Measurements from ENCODE around the gene DHRS3. TPM values are rescaled to one million over a fixed set of nuclear protein-coding genes. Genes with fewer than 3 reads are reported as not detected.

The DHRS3 gene
- total and polyA plus RNA-seq, 2 donors (not counting 3 experiments of a cell fraction or from before 2014, with no cell fraction given): 54.3 to 75.2 TPM

DNA sequence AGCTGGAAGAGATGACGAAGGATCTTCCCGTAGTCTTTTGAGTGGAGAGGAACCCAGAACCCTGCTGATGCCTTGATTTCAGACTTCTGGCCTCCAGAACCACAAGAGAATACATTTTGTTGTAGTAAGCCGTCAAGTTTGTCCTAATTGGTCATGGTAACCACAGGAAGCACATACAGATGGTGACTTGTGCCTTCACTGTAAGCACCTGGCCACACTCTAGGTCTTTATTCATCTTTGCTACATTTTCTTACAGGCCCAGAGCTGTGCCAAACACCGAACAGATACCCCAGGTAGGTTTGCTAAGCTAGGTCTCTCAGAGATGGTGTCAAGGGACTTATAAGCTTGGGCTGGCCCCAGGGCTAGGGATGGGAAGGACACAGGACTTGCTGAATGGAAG, 4.8 kb downstream of the DHRS3 start:
- FAIRE-seq: no peak
- TF ChIP-seq FOS (IDR thresholded peaks at IDR 0.05; ENCODE audit: borderline replicate concordance, insufficient read depth, low read length): no peak
- TF ChIP-seq, protein P1, sequence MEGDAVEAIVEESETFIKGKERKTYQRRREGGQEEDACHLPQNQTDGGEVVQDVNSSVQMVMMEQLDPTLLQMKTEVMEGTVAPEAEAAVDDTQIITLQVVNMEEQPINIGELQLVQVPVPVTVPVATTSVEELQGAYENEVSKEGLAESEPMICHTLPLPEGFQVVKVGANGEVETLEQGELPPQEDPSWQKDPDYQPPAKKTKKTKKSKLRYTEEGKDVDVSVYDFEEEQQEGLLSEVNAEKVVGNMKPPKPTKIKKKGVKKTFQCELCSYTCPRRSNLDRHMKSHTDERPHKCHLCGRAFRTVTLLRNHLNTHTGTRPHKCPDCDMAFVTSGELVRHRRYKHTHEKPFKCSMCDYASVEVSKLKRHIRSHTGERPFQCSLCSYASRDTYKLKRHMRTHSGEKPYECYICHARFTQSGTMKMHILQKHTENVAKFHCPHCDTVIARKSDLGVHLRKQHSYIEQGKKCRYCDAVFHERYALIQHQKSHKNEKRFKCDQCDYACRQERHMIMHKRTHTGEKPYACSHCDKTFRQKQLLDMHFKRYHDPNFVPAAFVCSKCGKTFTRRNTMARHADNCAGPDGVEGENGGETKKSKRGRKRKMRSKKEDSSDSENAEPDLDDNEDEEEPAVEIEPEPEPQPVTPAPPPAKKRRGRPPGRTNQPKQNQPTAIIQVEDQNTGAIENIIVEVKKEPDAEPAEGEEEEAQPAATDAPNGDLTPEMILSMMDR (IDR thresholded peaks at IDR 0.05; ENCODE audit: extremely low read depth in 1 of 2, insufficient read depth in 1 of 2, low read depth in 1 of 2, low read length in 2 of 2): no peak
- no peak for TF ChIP-seq EZH2 (IDR thresholded peaks at IDR 0.05; ENCODE audit: borderline replicate concordance, low read depth, low read length, severe bottlenecking)
- no peak for TF ChIP-seq POLR2A (IDR thresholded peaks at IDR 0.05; ENCODE audit: low read depth, low read length)
- TF ChIP-seq MYC (IDR thresholded peaks at IDR 0.05; ENCODE audit: low read depth, low read length): no peak
- no peak for TF ChIP-seq POLR2AphosphoS5 (IDR thresholded peaks at IDR 0.05; ENCODE audit: insufficient read depth, low read depth, low read length)
- TF ChIP-seq, protein P2, sequence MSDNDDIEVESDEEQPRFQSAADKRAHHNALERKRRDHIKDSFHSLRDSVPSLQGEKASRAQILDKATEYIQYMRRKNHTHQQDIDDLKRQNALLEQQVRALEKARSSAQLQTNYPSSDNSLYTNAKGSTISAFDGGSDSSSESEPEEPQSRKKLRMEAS (IDR thresholded peaks at IDR 0.05; ENCODE audit: insufficient read depth, insufficient read length): no peak
- no peak for TF ChIP-seq JUN (IDR thresholded peaks at IDR 0.05; ENCODE audit: borderline replicate concordance, insufficient read depth, insufficient read length, low read depth)
- TF ChIP-seq GATA2 (IDR thresholded peaks at IDR 0.05; ENCODE audit: insufficient read depth, insufficient read length, low read depth, low read length): no peak
- peaks cover 5 to 7% of the 10 kb centered on the region in 2 experiments for H3K36me3 ChIP-seq (ENCODE audit: control insufficient read depth in 2 of 2, extremely low read depth in 1 of 2, insufficient read depth in 2 of 2, low read length in 2 of 2)
- BruUV-seq (replicated peaks): no TSS peak
- no peak overlapping the region for H3K4me3 ChIP-seq (replicated peaks in 1 of 3; ENCODE audit: insufficient read depth in 1 of 3, low read depth in 1 of 3, low read length in 3 of 3)
- H3K4me2 ChIP-seq (ENCODE audit: insufficient read depth, low read length): no peak overlapping the region
- no peak for DNase-seq (ENCODE audit: low read depth, low spot score)
- no peak overlapping the region for H3K9ac ChIP-seq (replicated peaks; ENCODE audit: extremely low read depth, insufficient read depth, low read length)
- H3K9me3 ChIP-seq (replicated peaks; ENCODE audit: control insufficient read depth, insufficient read depth, low read length): no peaks in the 10 kb centered on the region
- H3K9me1 ChIP-seq (replicated peaks; ENCODE audit: control insufficient read depth, extremely low read depth, insufficient read depth, low read length): no peaks in the 10 kb centered on the region
- intact Hi-C loops (cut with micrococcal nuclease): no loop called here
- CTCF ChIA-PET: interaction anchor here (1.1 to 9.2 kb wide), 2 partner anchors 301 to 489 kb away, joined by 3 to 131 read pairs; no protein-coding TSS in a partner anchor
- H3K27ac ChIP-seq (ENCODE audit: insufficient read depth, low read depth, low read length): no peak overlapping the region
- H2AFZ ChIP-seq (ENCODE audit: low read depth, low read length): no peak overlapping the region
- no peaks in the 10 kb centered on the region for H4K20me1 ChIP-seq (replicated peaks; ENCODE audit: control insufficient read depth, extremely low read depth, insufficient read depth, low read length)
- dilution Hi-C loops (cut with MboI; ENCODE audit: extremely low pct_ligation_motif_present, low sequenced_read_pairs): no loop called here
- H3K4me1 ChIP-seq (ENCODE audit: control insufficient read depth, extremely low read depth, insufficient read depth, low read length): peaks cover 16% of the 10 kb centered on the region
- H3K27me3 ChIP-seq (ENCODE audit: control insufficient read depth in 2 of 2, insufficient read depth in 2 of 2, low read length in 2 of 2): no peaks in the 10 kb centered on the region
- POLR2A ChIA-PET: no interaction called here
- H3K79me2 ChIP-seq (ENCODE audit: control insufficient read depth, insufficient read depth, low read length): peaks cover 11% of the 10 kb centered on the region
